Stimulated activated CD8-positive, alpha-beta memory T cell treated with anti-CD3 and anti-CD28 coated beads, Interleukin-12 subunit alpha, Interleukin-12 subunit beta, amount 100 ng/mL, for 1 hour (primary cell): ENCODE data around the gene DUS3L.
"Not testable (repeated sequence)": the region's sequence is repeated elsewhere in the genome, so short reads cannot be mapped to it uniquely, and the experiment has no call there.

Experiments used
- DNase-seq: peaks from one replicate; pipeline ENCODE4 v3.0.0-alpha.2; 2020; ENCODE audit warnings: low read depth

Gene DUS3L

GRCh38 chr19:5774921-5775320, 16.0 kb downstream of the DUS3L start:
- no peak for DNase-seq

GRCh38 chr19:5773276-5773675, 17.7 kb downstream of the DUS3L start:
- DNase-seq: no peak

- DNase-seq: no peak
These were observed 18.5 kb downstream of the DUS3L start for GRCh38 chr19:5772416-5772815.

- DNase-seq: no peak
These were observed 23.0 kb downstream of the DUS3L start for GRCh38 chr19:5767949-5768348.

GRCh38 chr19:5765220-5765619, 25.7 kb downstream of the DUS3L start:
- DNase-seq: no peak

- no peak for DNase-seq
These were observed 28.2 kb downstream of the DUS3L start for GRCh38 chr19:5762608-5763217.

- no peak for DNase-seq
These were observed 37.2 kb downstream of the DUS3L start for GRCh38 chr19:5753743-5754142.

- no peak for DNase-seq
These were observed 39.3 kb downstream of the DUS3L start for GRCh38 chr19:5751709-5752108.

GRCh38 chr19:5749505-5749904, 41.5 kb downstream of the DUS3L start:
- no peak for DNase-seq

- not testable (repeated sequence) for DNase-seq
These were observed 42.0 kb downstream of the DUS3L start for GRCh38 chr19:5748920-5749319.

- DNase-seq: not testable (repeated sequence)
These were observed 46.0 kb downstream of the DUS3L start for GRCh38 chr19:5744999-5745398.

GRCh38 chr19:5743630-5744029, 47.3 kb downstream of the DUS3L start:
- DNase-seq: no peak

- no peak for DNase-seq
These were observed 48.9 kb downstream of the DUS3L start for GRCh38 chr19:5742051-5742450.

- no peak for DNase-seq
These were observed 52.5 kb downstream of the DUS3L start for GRCh38 chr19:5738423-5738822.
